ENCODE measurements around the gene PIRT.

The PIRT gene

DNA sequence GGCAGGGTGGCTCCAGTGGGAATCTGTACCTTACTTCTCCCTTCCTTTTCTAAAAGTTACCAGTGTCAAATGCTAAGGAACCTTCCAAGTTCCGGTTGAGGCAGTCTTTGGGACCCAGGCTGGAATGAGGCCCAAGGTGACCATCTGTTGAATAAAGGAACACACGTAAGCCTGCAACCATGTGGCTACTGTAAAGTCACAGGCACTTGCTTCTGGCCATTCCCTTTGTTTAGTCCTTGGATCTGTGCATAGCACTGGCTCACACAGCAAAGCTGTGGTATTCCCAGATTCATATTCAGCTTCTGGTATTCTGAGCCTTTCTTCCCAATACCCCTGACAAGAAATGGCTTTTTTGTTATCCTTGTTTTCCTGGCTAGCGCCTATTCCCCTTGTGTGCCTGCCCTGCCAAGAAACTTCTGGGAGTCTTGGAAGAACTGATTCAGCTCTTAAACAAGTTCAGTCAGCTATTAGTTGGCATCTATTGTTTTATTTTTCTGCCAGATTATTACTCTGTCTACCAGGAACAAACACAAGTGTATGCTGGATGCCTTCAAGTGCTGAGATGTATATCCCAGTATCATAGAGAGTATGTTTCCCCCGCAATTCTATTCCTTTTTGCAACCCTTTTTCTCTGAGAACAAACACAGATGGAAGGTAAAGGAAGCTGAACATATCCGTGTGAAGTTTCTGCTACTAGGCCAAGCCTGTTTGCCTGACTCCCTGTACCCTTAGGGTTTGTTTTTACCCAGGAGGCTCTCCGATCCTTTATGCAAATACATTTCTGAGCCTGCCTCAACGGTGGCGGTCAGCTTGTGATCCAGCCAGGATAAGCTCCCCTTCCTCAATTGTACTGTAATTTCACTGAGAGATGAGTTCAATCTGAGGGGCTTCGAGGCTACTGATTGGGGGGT is 47.1 kb downstream of the PIRT start:
- TF ChIP-seq, protein P1, sequence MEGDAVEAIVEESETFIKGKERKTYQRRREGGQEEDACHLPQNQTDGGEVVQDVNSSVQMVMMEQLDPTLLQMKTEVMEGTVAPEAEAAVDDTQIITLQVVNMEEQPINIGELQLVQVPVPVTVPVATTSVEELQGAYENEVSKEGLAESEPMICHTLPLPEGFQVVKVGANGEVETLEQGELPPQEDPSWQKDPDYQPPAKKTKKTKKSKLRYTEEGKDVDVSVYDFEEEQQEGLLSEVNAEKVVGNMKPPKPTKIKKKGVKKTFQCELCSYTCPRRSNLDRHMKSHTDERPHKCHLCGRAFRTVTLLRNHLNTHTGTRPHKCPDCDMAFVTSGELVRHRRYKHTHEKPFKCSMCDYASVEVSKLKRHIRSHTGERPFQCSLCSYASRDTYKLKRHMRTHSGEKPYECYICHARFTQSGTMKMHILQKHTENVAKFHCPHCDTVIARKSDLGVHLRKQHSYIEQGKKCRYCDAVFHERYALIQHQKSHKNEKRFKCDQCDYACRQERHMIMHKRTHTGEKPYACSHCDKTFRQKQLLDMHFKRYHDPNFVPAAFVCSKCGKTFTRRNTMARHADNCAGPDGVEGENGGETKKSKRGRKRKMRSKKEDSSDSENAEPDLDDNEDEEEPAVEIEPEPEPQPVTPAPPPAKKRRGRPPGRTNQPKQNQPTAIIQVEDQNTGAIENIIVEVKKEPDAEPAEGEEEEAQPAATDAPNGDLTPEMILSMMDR (conservative IDR thresholded peaks at IDR 0.05; ENCODE audit: low read depth, low read length): no peak
- DNase-seq (ENCODE audit: low read depth): no peak
- H3K4me3 ChIP-seq (ENCODE audit: low read depth, low read length): no peak overlapping the region

- H3K4me3 ChIP-seq (ENCODE audit: low read depth, low read length): no peak overlapping the region
- TF ChIP-seq, protein P1 (conservative IDR thresholded peaks at IDR 0.05; ENCODE audit: low read depth, low read length): no peak
- no peak for DNase-seq (ENCODE audit: low read depth)
These were observed 48.1 kb downstream of the PIRT start for GRCh38 chr17:10789694-10790271.

DNA sequence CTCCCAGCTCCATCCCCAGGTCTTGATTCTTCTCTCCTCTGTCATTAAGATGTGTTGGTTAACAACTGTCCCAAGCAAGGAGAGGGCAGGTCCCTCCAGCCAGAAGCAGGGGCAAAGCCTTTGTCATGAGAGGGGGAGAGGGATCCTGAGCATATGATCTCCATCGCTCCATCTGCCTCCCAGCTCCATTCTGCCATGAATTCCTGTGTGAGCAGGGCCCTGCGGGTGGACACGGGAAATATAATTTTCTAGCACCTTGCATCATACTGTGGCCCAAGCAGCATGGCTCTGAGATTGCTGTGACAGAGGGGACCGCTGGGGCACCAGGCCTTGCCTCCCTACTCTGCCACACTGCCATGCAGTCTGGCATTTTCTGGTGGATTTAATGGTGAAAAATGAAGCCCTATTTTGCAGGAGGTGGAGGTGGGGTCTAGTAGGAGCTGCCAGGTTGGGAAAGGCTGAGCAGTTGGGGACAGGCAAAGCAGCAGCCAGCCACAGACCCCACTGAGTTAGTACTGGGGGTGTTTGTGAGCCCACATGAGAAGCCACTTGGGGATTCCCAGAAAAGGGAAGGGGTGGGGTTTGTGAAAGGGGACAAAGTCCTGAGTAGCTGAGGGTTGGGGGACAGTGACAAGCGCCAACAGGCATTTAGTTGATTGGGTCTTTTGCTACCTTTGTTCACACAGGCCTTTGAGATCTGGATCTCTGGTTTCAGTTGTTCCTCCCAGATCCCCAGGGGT is 50.4 kb downstream of the PIRT start:
- H3K4me3 ChIP-seq (ENCODE audit: low read depth, low read length): no peak overlapping the region
- no peak for DNase-seq (ENCODE audit: low read depth)
- TF ChIP-seq, protein P1 (conservative IDR thresholded peaks at IDR 0.05; ENCODE audit: low read depth, low read length): no peak

DNA sequence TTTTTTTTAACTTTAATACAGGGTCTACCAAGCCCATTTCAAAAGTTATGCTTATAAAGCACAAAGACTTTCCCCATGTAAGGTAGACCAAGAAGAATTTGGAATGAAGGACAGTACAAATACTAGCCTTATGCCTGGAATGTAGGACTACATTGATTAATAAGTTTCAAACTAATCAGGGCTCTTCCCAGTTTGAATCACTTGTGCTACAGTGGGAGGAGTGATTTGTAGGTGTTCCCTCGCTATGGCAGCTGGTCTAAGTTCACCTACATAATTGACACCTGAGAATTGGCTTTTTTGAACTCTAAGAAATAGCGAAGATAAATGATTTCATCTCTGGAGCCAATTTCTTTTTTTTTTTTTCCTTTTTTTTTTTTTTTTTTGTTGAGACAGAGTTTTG is 52.6 kb downstream of the PIRT start:
- no peak for DNase-seq (ENCODE audit: low read depth)
- TF ChIP-seq, protein P1 (conservative IDR thresholded peaks at IDR 0.05; ENCODE audit: low read depth, low read length): no peak
- no peak overlapping the region for H3K4me3 ChIP-seq (ENCODE audit: low read depth, low read length)

DNA sequence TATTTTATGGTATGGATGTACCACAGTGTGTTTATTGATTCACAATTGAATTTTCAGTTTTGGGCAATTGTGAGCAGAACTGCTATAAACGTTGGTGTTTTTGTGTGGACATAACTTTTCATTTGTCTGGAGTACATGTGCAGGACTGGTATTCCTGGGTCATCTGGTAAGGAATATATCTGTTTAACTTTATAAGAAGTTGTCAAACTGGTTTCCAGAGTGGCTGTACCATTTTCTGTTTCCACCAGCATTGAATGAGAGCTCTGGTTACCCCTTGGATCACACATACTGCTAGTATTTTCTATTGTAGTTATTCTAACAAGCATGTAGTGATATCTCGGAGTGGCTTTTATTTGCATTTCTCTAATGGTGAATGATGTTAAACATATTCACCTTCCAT is 58.3 kb downstream of the PIRT start:
- no peak overlapping the region for H3K4me3 ChIP-seq (ENCODE audit: low read depth, low read length)
- DNase-seq (ENCODE audit: low read depth): no peak
- TF ChIP-seq, protein P1 (conservative IDR thresholded peaks at IDR 0.05; ENCODE audit: low read depth, low read length): no peak

GRCh38 chr17:10777890-10778289 is 60.0 kb downstream of the PIRT start:
- no peak for DNase-seq (ENCODE audit: low read depth)
- no peak overlapping the region for H3K4me3 ChIP-seq (ENCODE audit: low read depth, low read length)
- TF ChIP-seq, protein P1 (conservative IDR thresholded peaks at IDR 0.05; ENCODE audit: low read depth, low read length): no peak

Data from choroid plexus epithelial cell (primary cell).